Measurements from ENCODE around the gene BET1L.

Gene BET1L

DNA sequence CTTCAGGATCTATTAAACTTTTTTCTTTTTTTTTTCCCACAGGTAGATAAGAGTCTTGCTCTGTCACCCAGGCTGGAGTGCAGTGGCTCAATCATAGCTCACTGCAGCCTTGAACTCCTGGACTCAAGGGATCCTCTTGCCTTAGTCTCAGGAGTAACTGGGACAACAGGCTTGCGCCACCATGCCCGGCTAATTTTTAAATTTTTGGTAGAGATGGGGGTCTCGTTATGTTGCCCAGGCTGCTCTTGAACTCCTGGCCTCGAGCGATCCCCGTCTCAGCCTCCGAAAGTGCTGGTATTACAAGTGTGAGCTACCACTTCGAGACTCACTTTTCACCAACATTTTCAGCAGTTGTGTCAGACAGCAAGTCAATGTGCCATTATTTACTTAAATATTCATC is 28.0 kb upstream of the BET1L start:
- peak overlapping the region; percentile 88 for H3K4me3 ChIP-seq (ENCODE audit: low read depth, low read length)
- H3K27ac ChIP-seq, result no peak overlapping the region
- no peak for DNase-seq

DNA sequence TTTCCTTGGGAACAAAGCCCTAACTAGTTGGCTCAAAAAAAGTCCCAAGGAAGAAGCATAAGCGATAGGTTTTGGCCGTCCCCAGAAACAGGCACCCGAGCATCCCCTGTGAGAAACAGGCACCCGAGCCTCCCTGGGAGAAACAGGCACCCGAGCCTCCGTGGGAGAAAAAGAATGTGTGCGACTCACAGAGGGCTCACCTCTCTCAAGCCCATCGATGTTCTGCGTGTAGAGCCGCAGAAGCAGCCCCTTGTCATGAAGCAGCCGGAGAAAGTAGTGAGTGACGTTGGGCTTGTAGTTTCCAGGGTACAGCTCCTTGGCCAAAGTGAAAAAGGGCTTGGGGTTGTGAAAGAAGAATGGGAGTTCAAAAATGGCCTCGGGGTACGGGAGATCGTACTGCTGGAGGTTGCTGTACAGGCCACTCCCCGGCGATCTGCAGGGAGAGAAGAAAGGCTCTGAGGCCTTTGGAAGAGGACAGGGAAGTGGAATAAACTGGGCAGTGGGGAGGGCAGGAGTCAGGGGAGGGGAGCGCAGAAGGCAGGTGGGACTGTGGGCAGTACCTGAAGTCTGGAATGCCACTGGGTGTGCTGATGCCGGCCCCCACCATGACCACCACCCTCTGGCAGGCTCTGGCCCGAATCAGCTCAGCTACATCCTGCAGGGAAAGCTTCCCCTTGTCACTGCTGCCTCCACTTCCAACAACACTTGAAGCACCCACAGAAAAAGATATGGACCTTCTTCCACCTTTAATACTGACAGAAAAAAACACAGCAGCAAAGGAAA is 25.8 kb upstream of the BET1L start:
- H3K36me3 ChIP-seq, result peaks cover 3% of the 10 kb centered on the region
- H3K27ac ChIP-seq, result no peak overlapping the region
- TF ChIP-seq, protein P1, sequence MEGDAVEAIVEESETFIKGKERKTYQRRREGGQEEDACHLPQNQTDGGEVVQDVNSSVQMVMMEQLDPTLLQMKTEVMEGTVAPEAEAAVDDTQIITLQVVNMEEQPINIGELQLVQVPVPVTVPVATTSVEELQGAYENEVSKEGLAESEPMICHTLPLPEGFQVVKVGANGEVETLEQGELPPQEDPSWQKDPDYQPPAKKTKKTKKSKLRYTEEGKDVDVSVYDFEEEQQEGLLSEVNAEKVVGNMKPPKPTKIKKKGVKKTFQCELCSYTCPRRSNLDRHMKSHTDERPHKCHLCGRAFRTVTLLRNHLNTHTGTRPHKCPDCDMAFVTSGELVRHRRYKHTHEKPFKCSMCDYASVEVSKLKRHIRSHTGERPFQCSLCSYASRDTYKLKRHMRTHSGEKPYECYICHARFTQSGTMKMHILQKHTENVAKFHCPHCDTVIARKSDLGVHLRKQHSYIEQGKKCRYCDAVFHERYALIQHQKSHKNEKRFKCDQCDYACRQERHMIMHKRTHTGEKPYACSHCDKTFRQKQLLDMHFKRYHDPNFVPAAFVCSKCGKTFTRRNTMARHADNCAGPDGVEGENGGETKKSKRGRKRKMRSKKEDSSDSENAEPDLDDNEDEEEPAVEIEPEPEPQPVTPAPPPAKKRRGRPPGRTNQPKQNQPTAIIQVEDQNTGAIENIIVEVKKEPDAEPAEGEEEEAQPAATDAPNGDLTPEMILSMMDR (IDR thresholded peaks at IDR 0.05; ENCODE audit: low read depth, low read length), result no peak
- no peak overlapping the region for H3K4me3 ChIP-seq (ENCODE audit: low read depth, low read length)
- H3K9me3 ChIP-seq (ENCODE audit: severe bottlenecking), result no peaks in the 10 kb centered on the region
- no peaks in the 10 kb centered on the region for H3K27me3 ChIP-seq (ENCODE audit: insufficient read depth, low read depth, severe bottlenecking)
- no peak for DNase-seq

More for the DNA sequence above, 28.0 kb upstream of the BET1L start:
- peaks cover 11% of the 10 kb centered on the region for H3K36me3 ChIP-seq
- H3K9me3 ChIP-seq (ENCODE audit: severe bottlenecking), result no peaks in the 10 kb centered on the region
- H3K27me3 ChIP-seq (ENCODE audit: insufficient read depth, low read depth, severe bottlenecking), result no peaks in the 10 kb centered on the region
- TF ChIP-seq, protein P1 (IDR thresholded peaks at IDR 0.05; ENCODE audit: low read depth, low read length), result no peak

DNA sequence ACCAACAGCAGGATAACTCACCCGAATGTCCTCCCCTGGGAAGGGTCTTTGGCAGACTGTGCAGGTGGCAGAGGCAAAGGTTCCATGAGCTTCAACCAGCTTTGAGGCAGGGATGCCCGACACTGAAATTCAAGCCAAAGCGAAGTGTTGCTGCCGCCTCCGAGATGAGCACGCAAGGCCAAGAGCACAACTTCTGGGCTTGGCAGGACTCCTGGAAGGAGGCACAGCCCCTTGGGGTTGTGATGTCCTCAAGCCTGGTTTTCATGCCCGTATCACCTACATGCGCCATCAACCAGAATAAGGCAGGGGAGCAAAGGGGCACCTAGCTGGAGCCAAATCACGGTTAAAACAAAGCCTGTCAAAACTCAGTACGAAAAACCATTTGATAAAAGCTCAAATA is 23.2 kb upstream of the BET1L start:
- Histone ChIP-seq H3K36me3 (peaks cover 3% of the 10 kb centered on the region; the same call in 1 of the 2 replicates), H3K27ac (no peak overlapping the region), H3K9me3 (ENCODE audit: severe bottlenecking) (no peaks in the 10 kb centered on the region), H3K4me3 (ENCODE audit: low read depth, low read length) (no peak overlapping the region), H3K27me3 (ENCODE audit: insufficient read depth, low read depth, severe bottlenecking) (no peaks in the 10 kb centered on the region)
- TF ChIP-seq, protein P1 (IDR thresholded peaks at IDR 0.05; ENCODE audit: low read depth, low read length), result no peak
- DNase-seq, result no peak

DNA sequence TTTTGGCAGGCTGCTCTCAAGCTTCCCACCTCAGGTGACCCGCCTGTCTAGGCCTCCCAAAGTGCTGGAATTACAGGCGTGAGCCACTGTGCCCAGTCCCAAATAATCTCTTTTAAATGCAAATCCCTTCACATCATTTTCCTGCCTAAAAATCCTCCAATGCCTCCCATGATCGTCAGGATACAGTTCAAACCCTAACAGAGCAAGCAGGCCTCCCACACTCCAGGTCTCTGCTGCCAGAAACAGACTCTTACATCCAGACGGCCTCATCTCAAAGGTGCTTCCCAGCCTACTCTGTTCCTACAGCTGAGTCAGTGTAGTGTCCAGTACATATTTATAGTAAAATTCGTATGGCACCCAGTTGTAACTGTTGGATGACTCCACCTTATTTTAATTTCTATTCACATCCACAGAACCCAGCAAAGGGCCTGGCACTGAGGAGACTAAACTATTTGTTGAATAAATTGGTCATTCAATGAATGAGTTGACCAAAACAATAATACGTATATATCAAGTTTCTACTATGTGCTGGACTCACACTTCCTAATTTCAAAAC is 20.7 kb upstream of the BET1L start:
- TF ChIP-seq, protein P1 (IDR thresholded peaks at IDR 0.05; ENCODE audit: low read depth, low read length), result no peak
- no peak for DNase-seq
- Histone ChIP-seq H3K9me3 (ENCODE audit: severe bottlenecking) (no peaks in the 10 kb centered on the region), H3K4me3 (ENCODE audit: low read depth, low read length) (no peak overlapping the region), H3K27me3 (ENCODE audit: insufficient read depth, low read depth, severe bottlenecking) (no peaks in the 10 kb centered on the region), H3K36me3 (peaks cover 3% of the 10 kb centered on the region; the same call in 1 of the 2 replicates), H3K27ac (no peak overlapping the region)

DNA sequence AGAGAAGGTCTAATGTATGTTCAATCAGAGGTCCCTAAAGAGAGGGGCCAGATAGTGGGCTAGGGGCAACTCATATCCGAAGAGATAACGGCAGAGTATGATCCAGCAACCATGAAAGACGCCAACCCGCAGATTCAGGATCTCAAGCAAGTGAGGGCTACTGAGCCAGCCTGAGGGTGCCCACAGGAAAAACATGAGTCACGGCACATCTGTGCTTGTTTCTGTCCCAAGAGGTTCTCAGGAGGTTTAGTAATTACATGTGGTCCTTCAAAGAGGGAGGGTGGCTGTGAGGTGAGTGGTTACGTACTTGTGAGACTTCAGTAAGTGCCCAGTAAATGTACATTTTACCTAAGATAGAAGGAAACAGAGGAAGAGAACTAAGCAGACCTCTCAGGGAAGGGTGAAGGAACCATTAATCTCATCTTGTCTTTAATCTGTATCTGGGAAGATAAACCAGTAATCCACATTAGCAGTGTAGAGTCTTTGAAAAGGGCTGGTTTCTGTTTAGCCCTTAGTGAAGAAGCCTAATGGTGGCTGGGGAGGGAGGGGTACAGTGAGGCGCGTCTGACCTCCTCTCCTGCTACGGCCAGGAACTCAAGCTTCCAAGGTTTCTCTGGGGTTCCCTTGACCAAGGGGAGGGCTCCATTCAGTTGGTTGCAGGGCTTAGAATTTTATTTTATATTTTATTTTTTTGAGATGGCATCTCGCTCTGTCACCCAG is 18.7 kb upstream of the BET1L start:
- peak; percentile 41 for DNase-seq
- no peaks in the 10 kb centered on the region for H3K27me3 ChIP-seq (ENCODE audit: insufficient read depth, low read depth, severe bottlenecking)
- peak overlapping the region; percentile 83 for H3K27ac ChIP-seq
- H3K36me3 ChIP-seq, result peaks cover 6% of the 10 kb centered on the region; the same call in 1 of the 2 replicates
- H3K4me3 ChIP-seq (ENCODE audit: low read depth, low read length), result no peak overlapping the region
- TF ChIP-seq, protein P1 (IDR thresholded peaks at IDR 0.05; ENCODE audit: low read depth, low read length), result no peak
- H3K9me3 ChIP-seq (ENCODE audit: severe bottlenecking), result no peaks in the 10 kb centered on the region
